ENCODE results near the gene WSB1.

DNA sequence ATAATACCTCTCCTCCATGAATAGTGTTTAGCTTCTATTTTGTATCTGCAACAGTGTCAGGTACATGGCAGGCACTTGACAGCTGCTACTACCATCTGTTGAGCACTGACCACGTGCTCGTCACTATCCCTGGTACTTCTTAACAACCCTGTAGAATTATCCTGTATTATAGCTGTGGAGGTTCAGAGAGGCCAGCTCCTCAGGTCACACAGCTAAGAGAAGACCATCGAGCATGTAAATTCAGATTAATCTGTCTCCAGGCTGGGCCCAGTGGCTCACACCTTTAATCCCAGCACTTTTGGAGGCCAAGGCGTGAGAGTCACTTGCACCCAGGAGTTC lies 26.3 kb downstream of the WSB1 start:
- TF ChIP-seq, protein P1, sequence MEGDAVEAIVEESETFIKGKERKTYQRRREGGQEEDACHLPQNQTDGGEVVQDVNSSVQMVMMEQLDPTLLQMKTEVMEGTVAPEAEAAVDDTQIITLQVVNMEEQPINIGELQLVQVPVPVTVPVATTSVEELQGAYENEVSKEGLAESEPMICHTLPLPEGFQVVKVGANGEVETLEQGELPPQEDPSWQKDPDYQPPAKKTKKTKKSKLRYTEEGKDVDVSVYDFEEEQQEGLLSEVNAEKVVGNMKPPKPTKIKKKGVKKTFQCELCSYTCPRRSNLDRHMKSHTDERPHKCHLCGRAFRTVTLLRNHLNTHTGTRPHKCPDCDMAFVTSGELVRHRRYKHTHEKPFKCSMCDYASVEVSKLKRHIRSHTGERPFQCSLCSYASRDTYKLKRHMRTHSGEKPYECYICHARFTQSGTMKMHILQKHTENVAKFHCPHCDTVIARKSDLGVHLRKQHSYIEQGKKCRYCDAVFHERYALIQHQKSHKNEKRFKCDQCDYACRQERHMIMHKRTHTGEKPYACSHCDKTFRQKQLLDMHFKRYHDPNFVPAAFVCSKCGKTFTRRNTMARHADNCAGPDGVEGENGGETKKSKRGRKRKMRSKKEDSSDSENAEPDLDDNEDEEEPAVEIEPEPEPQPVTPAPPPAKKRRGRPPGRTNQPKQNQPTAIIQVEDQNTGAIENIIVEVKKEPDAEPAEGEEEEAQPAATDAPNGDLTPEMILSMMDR (IDR thresholded peaks at IDR 0.05): no peak
- TF ChIP-seq EZH2 (IDR thresholded peaks at IDR 0.05): no peak

Data from neural progenitor cell (in vitro differentiated cells).